Endothelial cell of umbilical vein (primary cell): ENCODE data around the gene WASHC2A. TPM values are rescaled to one million over a fixed set of nuclear protein-coding genes. Genes with fewer than 3 reads are reported as not detected.
"Not testable (repeated sequence)": the region's sequence is repeated elsewhere in the genome, so short reads cannot be mapped to it uniquely, and the experiment has no call there.

ENCODE experiments used
- BruUV-seq: library from RNA; stranded (reverse); fragments of 400-500 nt; replicated peaks from 2 replicates; lab custom pipeline; 2021; lab: Mats Ljungman, UMichigan
- CTCF ChIA-PET: fragments of 300-600, 350-600 bp; sonication (Branson Sonifier 250); formaldehyde crosslinking; loops from one replicate; lab custom pipeline; 2021; ENCODE audit warnings: antibody characterized with exemption, inconsistent platforms; lab: Charles Lee
- POLR2A ChIA-PET: fragments of 300-600, 350-600 bp; sonication (Branson Sonifier 250); formaldehyde crosslinking; loops from one replicate; lab custom pipeline; 2021; ENCODE audit warnings: antibody characterized with exemption, inconsistent platforms; lab: Charles Lee
- DNase-seq: peaks from one replicate; pipeline ENCODE4 v3.0.0-alpha.2; 2011; ENCODE audit warnings: low read depth, low spot score
- FAIRE-seq: peaks from 2 replicates; lab custom pipeline; 2011; peaks lifted over from hg19 to GRCh38; lab: Jason Lieb, UNC
- H2AFZ ChIP-seq: 2 replicates; pipeline ENCODE4 v1.6.0; 2012; ENCODE audit warnings: low read depth, low read length, control low read depth, inconsistent platforms
- H3K27ac ChIP-seq: 2 replicates; pipeline ENCODE4 v1.5.1; 2011; ENCODE audit warnings: low read depth, mild to moderate bottlenecking, control low read depth, low read length, moderate library complexity; ENCODE audit not compliant: insufficient read depth
- H3K27me3 ChIP-seq, 2 experiments: 2 replicates each; pipeline versions ENCODE4 v1.6.0 to v1.6.1; 2011; ENCODE audit warnings: low read length in 2 of 2, mixed read lengths in 1 of 2; ENCODE audit not compliant: control insufficient read depth in 2 of 2, insufficient read depth in 2 of 2
- H3K36me3 ChIP-seq, 2 experiments: 2 replicates in 1 of 2; 3 replicates in 1 of 2; pipeline ENCODE4 v1.5.1; 2011; ENCODE audit warnings: low read length in 2 of 2, mild to moderate bottlenecking in 1 of 2, moderate library complexity in 1 of 2; ENCODE audit not compliant: control insufficient read depth in 2 of 2, insufficient read depth in 2 of 2; ENCODE audit errors: extremely low read depth in 1 of 2
- H3K4me1 ChIP-seq: 3 replicates; pipeline ENCODE4 v1.5.1; 2011; ENCODE audit warnings: mild to moderate bottlenecking, low read length; ENCODE audit not compliant: control insufficient read depth, insufficient read depth; ENCODE audit errors: extremely low read depth
- H3K4me2 ChIP-seq: 2 replicates; pipeline ENCODE4 v1.6.1; 2011; ENCODE audit warnings: low read length, control low read depth, mixed read lengths; ENCODE audit not compliant: insufficient read depth
- H3K4me3 ChIP-seq, 3 experiments: fragments of 200-600 bp in 1 of 3; sonication (generic), shearing (Covaris generic) in 1 of 3; replicated peaks in 1 of 3; 2 replicates each; pipeline ENCODE4 v1.5.1; 2011 to 2016; ENCODE audit warnings: control low read depth in 3 of 3, low read length in 3 of 3, mild to moderate bottlenecking in 2 of 3, inconsistent platforms in 1 of 3, low read depth in 1 of 3, moderate library complexity in 1 of 3; ENCODE audit not compliant: insufficient read depth in 1 of 3
- H3K79me2 ChIP-seq: 2 replicates; pipeline ENCODE4 v1.6.0; 2012; ENCODE audit warnings: low read length, inconsistent platforms; ENCODE audit not compliant: control insufficient read depth, insufficient read depth
- H3K9ac ChIP-seq: replicated peaks from 2 replicates; pipeline ENCODE3; 2011; ENCODE audit warnings: low read length, control low read depth; ENCODE audit not compliant: insufficient read depth; ENCODE audit errors: extremely low read depth
- H3K9me1 ChIP-seq: replicated peaks from 3 replicates; pipeline ENCODE4 v1.6.0; 2011; ENCODE audit warnings: mild to moderate bottlenecking, low read length; ENCODE audit not compliant: control insufficient read depth, insufficient read depth; ENCODE audit errors: extremely low read depth
- H3K9me3 ChIP-seq: replicated peaks from 2 replicates; pipeline ENCODE4 v1.5.1; 2012; ENCODE audit warnings: low read length, inconsistent platforms; ENCODE audit not compliant: control insufficient read depth, insufficient read depth
- H4K20me1 ChIP-seq: replicated peaks from 2 replicates; pipeline ENCODE3; 2011; ENCODE audit warnings: mild to moderate bottlenecking, low read length; ENCODE audit not compliant: control insufficient read depth, insufficient read depth; ENCODE audit errors: extremely low read depth
- EZH2 ChIP-seq: IDR thresholded peaks from 2 replicates; pipeline ENCODE4 v1.6.1; 2012; ENCODE audit warnings: borderline replicate concordance, low read depth, mild to moderate bottlenecking, moderate library complexity, low read length, inconsistent platforms; ENCODE audit not compliant: severe bottlenecking
- FOS ChIP-seq: IDR thresholded peaks from 2 replicates; pipeline ENCODE4 v1.6.1; 2011; ENCODE audit warnings: mild to moderate bottlenecking, low read length, moderate library complexity, borderline replicate concordance; ENCODE audit not compliant: insufficient read depth
- GATA2 ChIP-seq: IDR thresholded peaks from 2 replicates; pipeline ENCODE4 v1.7.0; 2011; ENCODE audit warnings: low read depth, mild to moderate bottlenecking, moderate library complexity, mixed read lengths, low read length; ENCODE audit not compliant: insufficient read length, insufficient read depth
- JUN ChIP-seq: IDR thresholded peaks from 2 replicates; pipeline ENCODE4 v1.6.1; 2011; ENCODE audit warnings: borderline replicate concordance, low read depth; ENCODE audit not compliant: insufficient read length, insufficient read depth
- MYC ChIP-seq: IDR thresholded peaks from one replicate; pipeline ENCODE4 v1.6.1; 2011; ENCODE audit warnings: mild to moderate bottlenecking, low read depth, low read length
- POLR2A ChIP-seq: IDR thresholded peaks from 2 replicates; pipeline ENCODE4 v1.6.1; 2012; ENCODE audit warnings: low read depth, mild to moderate bottlenecking, control low read depth, low read length
- POLR2AphosphoS5 ChIP-seq: IDR thresholded peaks from 2 replicates; pipeline ENCODE4 v1.6.1; 2012; ENCODE audit warnings: low read depth, mild to moderate bottlenecking, control low read depth, low read length, moderate library complexity; ENCODE audit not compliant: insufficient read depth
- dilution Hi-C: fragments of 300-500 bp; cut with MboI; formaldehyde crosslinking; loops from one replicate; pipeline ENCODE4 v1.15.0; 2019; ENCODE audit warnings: low sequenced_read_pairs; ENCODE audit not compliant: extremely low pct_ligation_motif_present
- intact Hi-C: fragments of 100-400 bp; cut with micrococcal nuclease; formaldehyde crosslinking; loops from one replicate; pipeline ENCODE4 v1.10.0; 2022
- polyA plus RNA-seq, 4 experiments: library from polyadenylated mRNA; depleted of rRNA in 3 of 4; stranded (reverse) in 3 of 4; unstranded in 1 of 4; fragments of >200 nt; gene quantifications; 2 replicates each; pipeline versions ENCODE4 v1.2.1 to v1.2.3, GENCODE V29; 2011 to 2012; ENCODE audit warnings: missing spikeins in 1 of 4
- total RNA-seq: library from RNA; stranded (reverse); gene quantifications from 2 replicates; pipeline ENCODE4 v1.2.3, GENCODE V29; 2021
- TF ChIP-seq, protein P1 (sequence below), 2 donors: IDR thresholded peaks; 1 replicate in 1 of 2; 2 replicates in 1 of 2; pipeline ENCODE4 v1.5.1; 2011; ENCODE audit warnings: low read length in 2 of 2, mild to moderate bottlenecking in 2 of 2, moderate library complexity in 2 of 2, control low read depth in 1 of 2, inconsistent platforms in 1 of 2, low read depth in 1 of 2; ENCODE audit not compliant: insufficient read depth in 1 of 2; ENCODE audit errors: extremely low read depth in 1 of 2
- TF ChIP-seq, protein P2 (sequence below): IDR thresholded peaks from 2 replicates; pipeline ENCODE4 v1.6.1; 2011; ENCODE audit not compliant: insufficient read depth, insufficient read length

Gene WASHC2A
- total and polyA plus RNA-seq, 2 donors (not counting 3 experiments of a cell fraction or from before 2014, with no cell fraction given): 15.1 to 50.1 TPM

DNA sequence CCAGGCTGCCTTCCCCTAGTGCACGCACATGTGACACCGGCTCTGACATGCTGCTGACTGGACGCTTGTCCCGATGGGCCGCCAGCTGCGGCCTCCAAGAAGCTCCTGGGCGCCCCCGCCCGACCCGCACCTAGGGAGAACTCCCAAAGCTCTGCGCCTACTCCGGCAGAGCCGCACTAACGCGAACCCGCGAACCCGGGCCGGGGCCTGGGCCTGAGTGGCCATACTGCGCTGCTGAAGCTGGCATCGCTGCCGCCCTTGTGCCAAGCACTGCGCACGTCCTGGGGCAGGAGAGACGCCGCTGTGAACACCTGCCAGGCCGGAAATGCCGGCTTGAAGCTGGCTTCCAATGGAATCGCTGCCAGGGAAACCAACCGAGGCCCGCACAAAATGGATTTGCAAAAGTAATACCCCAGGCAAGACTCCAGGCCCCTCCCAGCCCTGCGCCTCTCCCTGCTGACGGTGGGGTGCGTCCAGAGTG is 85.1 kb downstream of the WASHC2A start:
- H3K27me3 ChIP-seq: peaks cover 0 to 3% of the 10 kb centered on the region in 2 experiments
- ChIA-PET POLR2A (no interaction called here), CTCF (no interaction called here)
- H3K36me3 ChIP-seq: no peaks in the 10 kb centered on the region
- no peak overlapping the region for H3K4me2 ChIP-seq
- H3K9me1 ChIP-seq: no peaks in the 10 kb centered on the region
- H3K9me3 ChIP-seq: no peaks in the 10 kb centered on the region
- no peak overlapping the region for H3K4me3 ChIP-seq
- BruUV-seq: no TSS peak
- TF ChIP-seq EZH2 (no peak), MYC (no peak), JUN (no peak), FOS (no peak), GATA2 (no peak), POLR2A (no peak), POLR2AphosphoS5 (no peak)
- TF ChIP-seq, protein P1, sequence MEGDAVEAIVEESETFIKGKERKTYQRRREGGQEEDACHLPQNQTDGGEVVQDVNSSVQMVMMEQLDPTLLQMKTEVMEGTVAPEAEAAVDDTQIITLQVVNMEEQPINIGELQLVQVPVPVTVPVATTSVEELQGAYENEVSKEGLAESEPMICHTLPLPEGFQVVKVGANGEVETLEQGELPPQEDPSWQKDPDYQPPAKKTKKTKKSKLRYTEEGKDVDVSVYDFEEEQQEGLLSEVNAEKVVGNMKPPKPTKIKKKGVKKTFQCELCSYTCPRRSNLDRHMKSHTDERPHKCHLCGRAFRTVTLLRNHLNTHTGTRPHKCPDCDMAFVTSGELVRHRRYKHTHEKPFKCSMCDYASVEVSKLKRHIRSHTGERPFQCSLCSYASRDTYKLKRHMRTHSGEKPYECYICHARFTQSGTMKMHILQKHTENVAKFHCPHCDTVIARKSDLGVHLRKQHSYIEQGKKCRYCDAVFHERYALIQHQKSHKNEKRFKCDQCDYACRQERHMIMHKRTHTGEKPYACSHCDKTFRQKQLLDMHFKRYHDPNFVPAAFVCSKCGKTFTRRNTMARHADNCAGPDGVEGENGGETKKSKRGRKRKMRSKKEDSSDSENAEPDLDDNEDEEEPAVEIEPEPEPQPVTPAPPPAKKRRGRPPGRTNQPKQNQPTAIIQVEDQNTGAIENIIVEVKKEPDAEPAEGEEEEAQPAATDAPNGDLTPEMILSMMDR (IDR thresholded peaks at IDR 0.05; ENCODE audit: extremely low read depth in 1 of 2, insufficient read depth in 1 of 2, low read depth in 1 of 2, low read length in 2 of 2): no peak
- TF ChIP-seq, protein P2, sequence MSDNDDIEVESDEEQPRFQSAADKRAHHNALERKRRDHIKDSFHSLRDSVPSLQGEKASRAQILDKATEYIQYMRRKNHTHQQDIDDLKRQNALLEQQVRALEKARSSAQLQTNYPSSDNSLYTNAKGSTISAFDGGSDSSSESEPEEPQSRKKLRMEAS: no peak
- no peak overlapping the region for H3K9ac ChIP-seq
- FAIRE-seq: no peak
- no peaks in the 10 kb centered on the region for H3K79me2 ChIP-seq
- H4K20me1 ChIP-seq: no peaks in the 10 kb centered on the region
- intact Hi-C loops (no loop called here), dilution Hi-C loops (no loop called here)
- no peak for DNase-seq
- no peaks in the 10 kb centered on the region for H3K4me1 ChIP-seq
- no peak overlapping the region for H2AFZ ChIP-seq
- H3K27ac ChIP-seq: no peak overlapping the region

DNA sequence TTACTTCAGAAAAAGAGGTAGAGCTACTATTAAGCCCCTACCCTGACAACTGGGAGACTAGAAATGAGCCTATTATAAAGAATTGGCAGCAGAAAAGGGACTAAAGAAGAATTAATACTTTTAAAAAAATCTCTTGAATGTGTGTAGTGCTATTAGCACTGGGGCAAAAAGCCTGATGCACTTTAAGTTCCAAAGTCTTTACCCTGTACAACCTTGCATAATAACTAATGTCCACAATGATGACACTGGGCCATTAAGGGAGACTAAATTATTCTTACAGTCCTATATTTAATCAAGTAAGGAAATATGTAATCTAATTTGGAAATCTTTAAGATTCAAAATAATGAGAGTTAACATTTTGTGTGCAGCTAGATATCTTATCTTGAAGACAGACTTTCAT is 90.1 kb downstream of the WASHC2A start:
- CTCF ChIA-PET, H2AFZ ChIP-seq, H3K4me2 ChIP-seq, H3K9me1 ChIP-seq, intact Hi-C loops, H3K4me3 ChIP-seq, BruUV-seq, H3K27ac ChIP-seq, dilution Hi-C loops, H3K27me3 ChIP-seq, H3K36me3 ChIP-seq, H4K20me1 ChIP-seq, H3K9ac ChIP-seq, POLR2A ChIA-PET, DNase-seq, H3K79me2 ChIP-seq, FAIRE-seq, H3K4me1 ChIP-seq, H3K9me3 ChIP-seq: not testable (repeated sequence)

DNA sequence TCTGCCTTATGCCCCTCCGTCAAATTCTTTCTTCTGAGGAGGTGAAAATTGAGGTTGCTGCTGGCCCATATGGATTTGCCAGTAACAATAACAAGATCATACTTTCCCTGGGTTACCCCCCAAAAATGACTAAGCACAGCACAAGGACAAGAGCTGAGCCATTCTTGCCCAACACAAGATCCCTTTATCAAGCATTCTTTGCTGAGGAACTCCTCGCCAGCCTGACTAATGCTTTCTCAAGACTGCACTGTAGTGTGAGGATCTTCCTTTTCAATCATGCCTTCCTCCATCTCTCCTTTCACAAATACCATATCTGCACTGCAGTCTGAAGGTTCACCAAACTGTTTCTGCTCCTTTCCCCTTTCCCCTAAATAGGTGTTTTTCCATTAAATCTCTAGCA is 92.1 kb downstream of the WASHC2A start:
- H3K9ac ChIP-seq, H3K9me3 ChIP-seq, DNase-seq, H3K4me1 ChIP-seq, H3K27me3 ChIP-seq, POLR2A ChIA-PET, FAIRE-seq, dilution Hi-C loops, H3K79me2 ChIP-seq, H3K36me3 ChIP-seq, CTCF ChIA-PET, BruUV-seq, intact Hi-C loops, H3K4me3 ChIP-seq, H3K27ac ChIP-seq, H4K20me1 ChIP-seq, H3K9me1 ChIP-seq, H2AFZ ChIP-seq, H3K4me2 ChIP-seq: not testable (repeated sequence)
